Measurements from ENCODE around the gene EBP.

EBP gene

DNA sequence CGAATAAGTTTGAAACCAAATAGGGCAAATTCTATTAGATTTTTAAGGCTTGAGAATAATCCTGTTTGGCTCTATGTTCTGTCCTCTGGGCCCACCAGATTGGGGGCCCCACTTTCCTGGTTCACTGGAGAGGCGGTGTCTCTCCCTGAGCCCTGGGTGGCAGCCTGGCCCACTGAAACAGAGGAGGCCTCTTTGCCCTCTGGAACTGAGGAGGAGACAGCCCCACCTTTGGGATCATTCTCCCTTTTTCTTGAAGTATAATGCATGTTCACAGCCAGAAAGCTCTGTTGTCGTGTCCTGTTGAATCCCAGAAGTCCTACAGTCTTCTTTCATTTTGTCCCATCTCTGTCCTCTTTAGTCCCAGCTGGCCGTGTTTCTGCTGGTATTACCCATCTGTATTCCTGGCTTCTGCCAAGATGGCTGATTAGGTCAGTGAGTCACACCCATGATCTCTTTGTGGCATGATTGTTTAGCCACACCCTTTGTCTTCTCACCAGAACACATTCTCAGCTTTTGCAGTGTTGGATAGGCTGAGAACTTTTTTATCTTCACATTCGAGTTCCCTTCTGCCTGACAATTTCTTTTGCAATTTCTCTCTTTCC is 9.9 kb downstream of the EBP start:
- no peak overlapping the region for H3K4me3 ChIP-seq (replicated peaks; ENCODE audit: low read depth, low read length)
- TF ChIP-seq, protein P1, sequence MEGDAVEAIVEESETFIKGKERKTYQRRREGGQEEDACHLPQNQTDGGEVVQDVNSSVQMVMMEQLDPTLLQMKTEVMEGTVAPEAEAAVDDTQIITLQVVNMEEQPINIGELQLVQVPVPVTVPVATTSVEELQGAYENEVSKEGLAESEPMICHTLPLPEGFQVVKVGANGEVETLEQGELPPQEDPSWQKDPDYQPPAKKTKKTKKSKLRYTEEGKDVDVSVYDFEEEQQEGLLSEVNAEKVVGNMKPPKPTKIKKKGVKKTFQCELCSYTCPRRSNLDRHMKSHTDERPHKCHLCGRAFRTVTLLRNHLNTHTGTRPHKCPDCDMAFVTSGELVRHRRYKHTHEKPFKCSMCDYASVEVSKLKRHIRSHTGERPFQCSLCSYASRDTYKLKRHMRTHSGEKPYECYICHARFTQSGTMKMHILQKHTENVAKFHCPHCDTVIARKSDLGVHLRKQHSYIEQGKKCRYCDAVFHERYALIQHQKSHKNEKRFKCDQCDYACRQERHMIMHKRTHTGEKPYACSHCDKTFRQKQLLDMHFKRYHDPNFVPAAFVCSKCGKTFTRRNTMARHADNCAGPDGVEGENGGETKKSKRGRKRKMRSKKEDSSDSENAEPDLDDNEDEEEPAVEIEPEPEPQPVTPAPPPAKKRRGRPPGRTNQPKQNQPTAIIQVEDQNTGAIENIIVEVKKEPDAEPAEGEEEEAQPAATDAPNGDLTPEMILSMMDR (IDR thresholded peaks at IDR 0.05; ENCODE audit: low read depth, low read length, missing control alignments) = no peak
- DNase-seq (ENCODE audit: extremely low read depth, low read depth) = peak; percentile 42

DNA sequence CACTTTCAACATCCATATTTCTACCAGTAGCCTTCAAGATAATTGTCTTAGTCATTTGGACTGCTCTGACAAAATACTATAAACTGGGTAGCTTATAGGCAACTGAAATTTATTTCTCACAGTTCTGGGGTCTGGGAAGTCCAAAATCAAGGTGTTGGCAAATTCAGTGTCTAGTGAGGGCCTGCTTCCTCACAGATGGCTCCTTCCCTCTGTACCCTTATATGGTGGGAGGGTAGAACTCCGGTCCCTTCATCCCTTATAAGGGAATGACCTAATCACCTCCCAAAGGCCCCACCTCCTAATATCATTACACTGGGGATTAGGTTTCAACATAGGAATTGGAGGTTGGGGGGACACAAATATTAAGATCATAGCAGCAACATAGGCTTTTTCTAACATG is 10.6 kb downstream of the EBP start:
- TF ChIP-seq, protein P1 (IDR thresholded peaks at IDR 0.05; ENCODE audit: low read depth, low read length, missing control alignments) = no peak
- DNase-seq (ENCODE audit: extremely low read depth, low read depth) = no peak
- H3K4me3 ChIP-seq (replicated peaks; ENCODE audit: low read depth, low read length) = no peak overlapping the region

DNA sequence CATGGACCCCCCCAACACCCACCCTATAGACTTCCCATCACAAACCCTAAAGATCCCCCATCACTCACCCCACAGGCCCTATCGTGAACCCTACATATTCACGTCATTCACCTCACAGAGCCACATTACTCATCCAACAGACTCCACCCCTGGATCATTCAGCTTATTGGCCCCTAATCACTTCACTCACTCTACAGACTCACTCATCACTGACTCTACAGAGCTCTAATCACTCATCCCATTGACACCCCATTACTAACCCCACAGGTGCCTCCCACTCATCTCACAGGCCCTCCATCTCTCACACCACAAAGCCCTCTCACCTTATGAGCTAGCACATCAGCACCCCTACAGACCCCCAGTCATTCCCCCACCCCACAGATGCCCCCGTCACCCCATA is 11.6 kb downstream of the EBP start:
- no peak overlapping the region for H3K4me3 ChIP-seq (replicated peaks; ENCODE audit: low read depth, low read length)
- no peak for DNase-seq (ENCODE audit: extremely low read depth, low read depth)
- TF ChIP-seq, protein P1 (IDR thresholded peaks at IDR 0.05; ENCODE audit: low read depth, low read length, missing control alignments) = no peak

DNA sequence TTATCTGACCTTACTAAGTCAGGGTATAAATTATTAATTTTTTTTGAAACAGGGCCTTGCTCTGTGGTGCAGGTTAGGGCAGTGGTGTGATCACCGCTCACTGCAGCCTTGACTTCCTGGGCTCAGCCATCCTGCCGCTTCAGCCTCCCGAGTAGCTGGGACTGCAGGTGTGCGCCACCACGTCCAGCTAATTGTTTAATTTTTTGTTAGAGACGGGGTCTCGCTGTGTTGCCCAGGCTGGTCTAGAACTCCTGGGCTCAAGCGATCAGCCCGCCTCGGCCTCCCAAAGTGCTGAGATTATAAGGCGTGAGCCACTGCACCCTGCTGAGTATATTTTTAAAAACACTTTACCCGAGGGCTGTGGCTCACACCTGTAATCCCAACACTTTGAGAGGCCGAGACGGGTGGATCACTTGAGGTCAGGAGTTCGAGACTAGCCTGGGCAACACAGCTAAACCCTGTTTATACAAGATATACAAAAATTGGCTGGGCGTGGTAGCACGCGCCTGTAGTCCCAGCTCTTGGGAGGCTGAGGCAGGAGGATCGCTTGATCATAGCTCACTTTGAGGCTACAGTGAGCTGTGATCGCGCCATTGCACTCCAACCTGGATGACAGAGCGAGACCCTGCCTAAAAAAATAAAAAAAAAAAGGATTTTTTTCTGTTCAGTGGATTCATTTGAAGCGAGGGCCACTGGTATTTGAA is 17.2 kb downstream of the EBP start:
- TF ChIP-seq, protein P1 (IDR thresholded peaks at IDR 0.05; ENCODE audit: low read depth, low read length, missing control alignments) = no peak
- DNase-seq (ENCODE audit: extremely low read depth, low read depth) = no peak
- H3K4me3 ChIP-seq (replicated peaks; ENCODE audit: low read depth, low read length) = peak overlapping the region; percentile 60; the same call in 1 of the 2 replicates

DNA sequence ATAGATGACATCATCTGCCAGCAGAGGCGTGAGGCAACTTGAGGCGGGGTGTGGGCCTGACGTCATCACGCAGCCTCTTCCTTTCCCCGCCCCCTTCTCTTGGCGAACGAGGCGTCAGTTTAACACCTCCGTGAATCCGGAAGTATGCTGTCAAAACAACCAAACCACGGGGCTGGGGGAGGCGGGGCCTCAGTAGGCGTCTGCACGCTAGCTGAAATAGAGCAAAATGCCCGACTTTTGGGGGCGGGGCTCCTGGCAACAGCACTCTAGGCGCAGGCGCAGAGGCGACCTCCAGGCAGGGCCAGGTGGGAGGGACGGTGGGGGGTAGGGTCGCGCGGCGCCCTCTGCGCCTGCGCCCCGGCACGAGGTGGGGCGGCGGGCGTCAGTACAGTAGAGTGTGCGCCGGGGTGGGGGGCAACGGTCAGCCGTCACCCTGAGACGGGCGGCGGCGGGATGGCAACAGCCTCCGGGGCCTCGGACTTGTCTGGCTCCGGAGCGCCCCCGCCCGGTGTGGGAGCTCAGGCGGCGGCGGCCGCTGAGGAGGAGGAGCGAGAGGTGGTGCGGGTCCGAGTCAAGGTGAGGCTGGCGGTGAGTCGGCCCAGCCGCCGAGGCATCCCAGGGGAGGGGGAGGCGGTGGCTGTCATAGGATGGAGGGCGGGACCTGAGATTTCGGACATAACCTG is 17.9 kb downstream of the EBP start, which contains the start of gene TBC1D25:
TSS of gene TBC1D25 (plus strand) at position 370 of the 683 bp plus-strand sequence. CDS start at position 454, 84 bp downstream.
- peak; percentile 89 for DNase-seq (ENCODE audit: extremely low read depth, low read depth)
- TF ChIP-seq, protein P1 (IDR thresholded peaks at IDR 0.05; ENCODE audit: low read depth, low read length, missing control alignments) = peak; percentile 34
- H3K4me3 ChIP-seq (replicated peaks; ENCODE audit: low read depth, low read length) = peak within 1 kb of the TSS; percentile 60

DNA sequence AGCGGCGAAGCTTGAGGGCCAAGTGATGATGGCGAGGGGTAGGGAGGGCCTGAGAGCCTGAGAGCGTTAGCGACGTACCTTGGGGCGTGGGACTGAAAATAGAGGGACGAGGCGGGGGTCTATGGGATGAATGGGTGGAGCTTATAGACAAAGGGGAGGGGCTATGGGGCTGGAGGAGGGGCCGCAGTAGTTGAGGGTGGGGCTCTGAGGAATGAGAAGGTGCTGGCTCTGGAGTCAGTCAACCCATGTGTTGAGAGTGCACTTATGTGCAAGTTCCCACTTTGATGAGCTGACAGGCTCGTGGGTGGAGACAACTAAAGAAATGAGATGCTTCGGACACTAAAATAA is 18.4 kb downstream of the EBP start:
- H3K4me3 ChIP-seq (replicated peaks; ENCODE audit: low read depth, low read length) = peak overlapping the region; percentile 60
- no peak for DNase-seq (ENCODE audit: extremely low read depth, low read depth)

More for the DNA sequence above, 18.4 kb downstream of the EBP start:
- TF ChIP-seq, protein P1 (IDR thresholded peaks at IDR 0.05; ENCODE audit: low read depth, low read length, missing control alignments) = peak; percentile 0
